Measurements from ENCODE around the gene FMO4. TPM values are rescaled to one million over a fixed set of nuclear protein-coding genes. Genes with fewer than 3 reads are reported as not detected.
"Not testable (repeated sequence)": the region's sequence is repeated elsewhere in the genome, so short reads cannot be mapped to it uniquely, and the experiment has no call there.

Gene FMO4
- total RNA-seq, 6 experiments from 2014 or later, result 12.8 to 32.7 (median 20.0) TPM

- TF ChIP-seq, protein P1, sequence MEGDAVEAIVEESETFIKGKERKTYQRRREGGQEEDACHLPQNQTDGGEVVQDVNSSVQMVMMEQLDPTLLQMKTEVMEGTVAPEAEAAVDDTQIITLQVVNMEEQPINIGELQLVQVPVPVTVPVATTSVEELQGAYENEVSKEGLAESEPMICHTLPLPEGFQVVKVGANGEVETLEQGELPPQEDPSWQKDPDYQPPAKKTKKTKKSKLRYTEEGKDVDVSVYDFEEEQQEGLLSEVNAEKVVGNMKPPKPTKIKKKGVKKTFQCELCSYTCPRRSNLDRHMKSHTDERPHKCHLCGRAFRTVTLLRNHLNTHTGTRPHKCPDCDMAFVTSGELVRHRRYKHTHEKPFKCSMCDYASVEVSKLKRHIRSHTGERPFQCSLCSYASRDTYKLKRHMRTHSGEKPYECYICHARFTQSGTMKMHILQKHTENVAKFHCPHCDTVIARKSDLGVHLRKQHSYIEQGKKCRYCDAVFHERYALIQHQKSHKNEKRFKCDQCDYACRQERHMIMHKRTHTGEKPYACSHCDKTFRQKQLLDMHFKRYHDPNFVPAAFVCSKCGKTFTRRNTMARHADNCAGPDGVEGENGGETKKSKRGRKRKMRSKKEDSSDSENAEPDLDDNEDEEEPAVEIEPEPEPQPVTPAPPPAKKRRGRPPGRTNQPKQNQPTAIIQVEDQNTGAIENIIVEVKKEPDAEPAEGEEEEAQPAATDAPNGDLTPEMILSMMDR (IDR thresholded peaks at IDR 0.05), result peak; percentile 41 to 67 (median 64)
- ATAC-seq (peak in 3 of 4 donors; percentile 23 to 46 (median 39)), DNase-seq (peak; percentile 69 to 80 (median 80))
- H3K27ac ChIP-seq, result peak overlapping the region in 2 of 3 donors; percentile 26 to 54
- H3K36me3 ChIP-seq; H3K4me3 ChIP-seq; H3K9me3 ChIP-seq; intact Hi-C loops (cut with DNase I); H3K27me3 ChIP-seq: not testable (repeated sequence)
- peaks cover 0 to 15% (median 3%) of the 10 kb centered on the region in 4 donors for H3K4me1 ChIP-seq
- WGBS (ENCODE audit: insufficient coverage, low coverage, low lambda C conversion rate, missing lambda C conversion rate), result 60% methylated on average over 6 of the region's 9 CpGs
Observed at GRCh38 chr1:171359731-171360527, 45.9 kb downstream of the FMO4 start.

DNA sequence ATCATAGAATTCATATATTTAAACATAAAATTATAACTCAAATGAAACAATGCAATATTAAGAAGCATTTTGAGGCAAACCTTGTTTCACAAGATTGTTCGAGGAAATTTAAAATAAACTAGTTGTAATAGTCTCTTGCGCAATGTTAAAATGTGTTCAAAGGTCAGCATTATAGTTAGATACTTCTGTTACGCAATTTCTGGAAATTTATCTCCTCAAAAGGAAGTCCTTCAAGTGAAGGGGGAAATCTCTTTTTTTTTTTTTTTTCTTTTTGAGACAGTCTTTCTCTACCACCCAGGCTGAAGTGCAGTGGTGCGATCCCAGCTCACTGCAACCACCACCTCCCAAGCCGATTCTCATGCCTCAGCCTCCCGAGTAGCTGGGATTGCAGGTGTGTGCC, 52.1 kb downstream of the FMO4 start:
- Histone ChIP-seq H3K36me3 (no peaks in the 10 kb centered on the region), H3K9me3 (no peaks in the 10 kb centered on the region), H3K4me1 (peaks cover 0 to 9% (median 0%) of the 10 kb centered on the region in 4 donors), H3K4me3 (no peak overlapping the region), H3K27ac (no peak overlapping the region), H3K27me3 (no peaks in the 10 kb centered on the region)
- 58% methylated on average over 5 of the region's 6 CpGs for WGBS (ENCODE audit: insufficient coverage, low coverage, low lambda C conversion rate, missing lambda C conversion rate)
- TF ChIP-seq, protein P1 (IDR thresholded peaks at IDR 0.05), result no peak
- no peak for TF ChIP-seq POLR2A (IDR thresholded peaks at IDR 0.05)
- peak in 3 of 4 donors; percentile 58 to 69 (median 64) for ATAC-seq
- DNase-seq, result no peak
- intact Hi-C loops (cut with DNase I), result no loop called here

GRCh38 chr1:171366816-171367215, 52.8 kb downstream of the FMO4 start:
- no peak overlapping the region for H3K4me3 ChIP-seq
- no peaks in the 10 kb centered on the region for H3K36me3 ChIP-seq
- intact Hi-C loops (cut with DNase I), result no loop called here
- H3K27ac ChIP-seq, result no peak overlapping the region
- ATAC-seq (peak in 2 of 4 donors; percentile 17 to 22), DNase-seq (no peak)
- peaks cover 0 to 6% (median 0%) of the 10 kb centered on the region in 4 donors for H3K4me1 ChIP-seq
- WGBS (ENCODE audit: insufficient coverage, low coverage, low lambda C conversion rate, missing lambda C conversion rate), result 59% methylated on average over 2 of the region's 2 CpGs
- H3K9me3 ChIP-seq, result no peaks in the 10 kb centered on the region
- TF ChIP-seq, protein P1 (IDR thresholded peaks at IDR 0.05), result no peak
- no peak for TF ChIP-seq POLR2A (IDR thresholded peaks at IDR 0.05)
- no peaks in the 10 kb centered on the region for H3K27me3 ChIP-seq

DNA sequence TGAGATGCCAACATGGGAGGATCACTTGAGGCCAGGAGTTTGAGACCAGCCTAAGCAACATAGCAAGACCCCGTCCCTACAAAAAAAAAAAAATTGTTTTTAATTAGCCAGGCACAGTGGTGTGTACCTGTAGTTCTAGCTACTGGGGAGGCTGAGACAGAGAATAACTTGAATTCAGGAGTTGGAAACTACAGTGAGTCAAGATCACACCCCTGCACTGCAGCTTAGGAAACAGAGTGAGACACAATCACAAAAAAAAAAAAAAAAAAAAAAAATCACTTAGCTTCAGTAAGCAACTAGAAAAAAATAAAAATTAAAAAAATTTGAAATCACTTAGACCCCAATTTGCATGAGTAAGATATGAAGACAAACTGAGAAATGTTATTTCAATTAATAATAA, 53.5 kb downstream of the FMO4 start:
- Histone ChIP-seq H3K27me3 (no peaks in the 10 kb centered on the region), H3K27ac (no peak overlapping the region), H3K9me3 (no peaks in the 10 kb centered on the region), H3K4me3 (no peak overlapping the region), H3K4me1 (peaks cover 0 to 7% (median 0%) of the 10 kb centered on the region in 4 donors), H3K36me3 (no peaks in the 10 kb centered on the region)
- TF ChIP-seq, protein P1 (IDR thresholded peaks at IDR 0.05), result no peak
- no peak for TF ChIP-seq POLR2A (IDR thresholded peaks at IDR 0.05)
- DNase-seq, result no peak
- intact Hi-C loops (cut with DNase I), result no loop called here
- ATAC-seq, result no peak
- WGBS (ENCODE audit: insufficient coverage, low coverage, low lambda C conversion rate, missing lambda C conversion rate), result no CpG with 5 or more reads among the region's 1 CpG
